ENCODE data around the gene PROZ.

The PROZ gene

GRCh38 chr13:113209336-113209758, 50.9 kb downstream of the PROZ start, which contains the start of gene CUL4A:
Gene CUL4A (plus strand): TSS chr13:113209613. CDS start chr13:113209628, 15 bp downstream.
- DNase-seq: peak; percentile 83

GRCh38 chr13:113209759-113210421, 51.4 kb downstream of the PROZ start:
- DNase-seq: peak; percentile 51

GRCh38 chr13:113210833-113211232, 52.4 kb downstream of the PROZ start:
- no peak for DNase-seq

- DNase-seq: no peak
These were observed 53.3 kb downstream of the PROZ start for GRCh38 chr13:113211774-113212173.

- DNase-seq: peak; percentile 73
These were observed 58.0 kb downstream of the PROZ start for GRCh38 chr13:113216254-113217048.

- DNase-seq: no peak
These were observed 60.1 kb downstream of the PROZ start for GRCh38 chr13:113218586-113218985.

GRCh38 chr13:113219256-113219940, 61.0 kb downstream of the PROZ start:
- DNase-seq: no peak

GRCh38 chr13:113220141-113220598, 61.7 kb downstream of the PROZ start:
- no peak for DNase-seq

GRCh38 chr13:113220877-113221276, 62.4 kb downstream of the PROZ start:
- no peak for DNase-seq

All from fibroblast of skin of right quadriceps (primary cell).